ENCODE results near the gene MOGAT3.

MOGAT3 gene, protein sequence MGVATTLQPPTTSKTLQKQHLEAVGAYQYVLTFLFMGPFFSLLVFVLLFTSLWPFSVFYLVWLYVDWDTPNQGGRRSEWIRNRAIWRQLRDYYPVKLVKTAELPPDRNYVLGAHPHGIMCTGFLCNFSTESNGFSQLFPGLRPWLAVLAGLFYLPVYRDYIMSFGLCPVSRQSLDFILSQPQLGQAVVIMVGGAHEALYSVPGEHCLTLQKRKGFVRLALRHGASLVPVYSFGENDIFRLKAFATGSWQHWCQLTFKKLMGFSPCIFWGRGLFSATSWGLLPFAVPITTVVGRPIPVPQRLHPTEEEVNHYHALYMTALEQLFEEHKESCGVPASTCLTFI

DNA sequence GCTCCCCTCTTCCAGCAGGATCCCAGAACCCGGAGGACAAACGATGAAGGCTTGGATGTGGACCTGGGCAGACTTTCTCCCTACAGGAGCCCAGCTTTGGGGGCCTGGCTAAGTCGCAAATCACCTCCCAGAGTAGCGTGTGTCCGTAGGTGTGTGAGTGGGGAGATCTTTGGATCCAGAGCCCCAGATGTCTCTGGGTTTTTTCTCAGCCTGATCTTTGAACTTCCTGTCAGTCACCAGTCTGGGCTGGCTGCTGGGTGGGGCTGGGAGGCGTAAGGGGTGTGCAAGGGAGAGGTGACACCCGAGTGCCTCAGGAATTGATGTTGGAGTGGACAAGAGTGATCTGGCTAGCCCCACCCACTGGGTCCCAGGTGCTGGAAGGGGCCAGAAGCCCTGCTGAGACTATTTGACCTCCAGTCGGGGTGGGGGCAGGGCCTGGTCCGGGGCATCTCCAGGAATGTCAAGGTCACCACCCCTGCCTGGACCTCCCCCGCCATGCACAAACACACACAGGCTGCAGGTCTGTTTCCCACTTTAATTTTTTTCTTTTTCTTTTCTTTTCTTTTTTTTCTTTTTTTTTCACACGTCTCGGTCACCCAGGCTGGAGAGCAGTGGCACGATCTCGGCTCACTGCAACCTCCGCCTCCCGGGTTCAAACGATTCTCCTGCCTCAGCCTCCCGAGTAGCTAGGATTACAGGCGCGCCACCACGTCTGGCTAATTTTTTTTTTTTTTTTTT is at the start of gene MOGAT3:
TSS of gene MOGAT3 (minus strand) at position 175 of the 738 bp plus-strand sequence. CDS start 182 bp downstream, outside the sequence.
- DNase-seq (ENCODE audit: low spot score), result no peak

DNA sequence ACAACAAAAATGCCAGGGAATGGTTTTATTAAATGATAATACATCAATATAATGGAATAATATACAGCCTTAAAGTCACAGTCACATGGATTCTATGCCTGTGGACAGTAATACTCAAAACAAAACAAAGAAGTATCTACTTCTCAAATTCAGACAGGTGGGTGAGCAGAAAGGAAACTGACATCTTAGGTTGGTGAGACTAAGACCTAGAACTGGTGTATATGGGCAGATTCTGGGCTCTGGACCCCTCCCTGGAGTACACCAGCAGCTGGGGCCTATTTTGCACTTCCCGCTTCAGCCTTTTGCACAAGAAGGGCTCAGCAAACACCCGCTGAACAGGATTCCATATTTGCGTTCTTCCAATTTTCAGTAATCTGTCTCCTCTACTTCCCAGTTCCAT is 49.5 kb upstream of the MOGAT3 start:
- DNase-seq (ENCODE audit: low spot score), result no peak

DNA sequence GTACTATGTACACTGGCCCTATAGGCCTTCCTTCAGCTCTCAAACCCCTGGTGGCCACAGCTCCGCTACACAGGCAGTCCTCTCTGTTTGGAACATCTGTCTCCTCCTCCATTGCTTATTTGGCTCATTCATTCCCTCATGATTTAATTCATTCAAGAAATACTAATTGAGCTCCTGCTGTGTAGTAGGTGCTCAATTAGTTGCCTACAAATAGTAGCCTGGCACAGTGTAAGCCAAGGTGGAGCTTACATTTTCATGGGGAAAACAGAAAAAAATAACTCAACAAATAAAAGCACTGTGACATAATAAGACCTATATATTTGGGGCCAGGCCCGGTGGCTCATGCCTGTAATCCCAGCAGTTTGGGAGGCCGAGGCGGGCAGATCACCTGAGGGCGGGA is 47.4 kb upstream of the MOGAT3 start:
- no peak for DNase-seq (ENCODE audit: low spot score)

DNA sequence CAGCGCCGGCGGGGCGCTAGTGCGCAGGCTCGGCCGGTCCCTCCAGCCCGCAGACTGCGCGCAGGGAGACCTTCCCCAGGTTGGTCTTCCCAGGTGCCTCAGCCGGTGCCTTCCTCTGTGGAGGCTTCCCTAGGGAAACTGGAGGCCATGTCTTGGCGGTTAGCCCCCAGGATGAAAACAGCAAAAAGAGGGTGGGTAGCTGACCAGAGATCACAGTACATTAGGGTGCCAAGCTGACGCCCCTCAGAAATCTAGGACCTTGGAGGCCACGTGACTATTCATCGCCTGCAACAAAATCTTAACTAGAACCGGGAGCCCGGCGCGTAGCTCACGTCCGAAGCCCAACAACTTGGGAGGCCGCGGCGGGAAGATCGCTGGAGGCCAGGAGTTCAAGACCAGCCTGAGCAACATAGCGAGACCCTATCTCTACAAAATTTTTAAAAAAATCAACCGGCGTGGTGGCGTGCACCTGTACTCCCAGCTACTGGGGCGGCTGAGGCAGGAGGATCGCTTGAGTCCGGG is 44.4 kb upstream of the MOGAT3 start:
- DNase-seq (ENCODE audit: low spot score), result no peak

DNA sequence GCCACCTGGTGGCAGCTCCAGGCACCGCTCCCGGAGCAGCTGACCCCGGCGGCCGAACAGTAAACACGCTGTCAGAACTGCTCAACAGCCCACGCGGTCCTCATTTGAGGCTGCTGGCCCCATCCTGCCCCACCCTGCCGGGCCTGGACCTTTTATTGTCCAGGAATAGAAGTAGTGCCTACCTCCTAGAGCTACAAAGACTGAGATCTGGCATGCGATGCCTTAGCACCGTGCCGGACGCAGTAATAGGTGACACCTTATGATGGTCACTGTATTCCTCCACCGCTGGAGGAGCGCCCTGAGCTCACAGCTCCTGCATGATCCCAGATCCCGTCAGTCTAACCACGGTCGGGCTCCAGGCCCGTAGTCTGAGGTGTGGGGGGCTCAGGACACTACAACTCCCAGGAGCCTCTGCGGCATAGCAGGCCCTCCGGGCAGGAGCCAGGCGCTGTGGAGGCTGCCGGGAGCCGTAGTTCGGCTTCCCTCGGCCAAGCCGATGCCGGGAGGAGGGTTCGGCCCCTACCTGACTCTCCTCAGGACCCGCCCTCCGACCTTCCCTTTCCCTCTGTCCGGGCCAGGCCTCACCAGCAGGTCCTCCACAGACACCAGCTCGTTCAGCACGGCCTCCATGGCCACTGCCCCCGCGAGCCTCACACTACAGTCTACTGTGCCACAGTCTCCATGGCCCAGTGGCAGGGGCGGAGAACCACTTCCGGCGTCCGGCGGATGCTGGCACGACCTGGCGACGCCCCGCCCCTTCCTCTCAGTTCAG is 43.7 kb upstream of the MOGAT3 start, which contains the start of gene FIS1:
TSS of gene FIS1 (minus strand) at position 707 of the 772 bp plus-strand sequence. CDS start at position 630, 77 bp downstream.
- peak; percentile 88 for DNase-seq (ENCODE audit: low spot score)

DNA sequence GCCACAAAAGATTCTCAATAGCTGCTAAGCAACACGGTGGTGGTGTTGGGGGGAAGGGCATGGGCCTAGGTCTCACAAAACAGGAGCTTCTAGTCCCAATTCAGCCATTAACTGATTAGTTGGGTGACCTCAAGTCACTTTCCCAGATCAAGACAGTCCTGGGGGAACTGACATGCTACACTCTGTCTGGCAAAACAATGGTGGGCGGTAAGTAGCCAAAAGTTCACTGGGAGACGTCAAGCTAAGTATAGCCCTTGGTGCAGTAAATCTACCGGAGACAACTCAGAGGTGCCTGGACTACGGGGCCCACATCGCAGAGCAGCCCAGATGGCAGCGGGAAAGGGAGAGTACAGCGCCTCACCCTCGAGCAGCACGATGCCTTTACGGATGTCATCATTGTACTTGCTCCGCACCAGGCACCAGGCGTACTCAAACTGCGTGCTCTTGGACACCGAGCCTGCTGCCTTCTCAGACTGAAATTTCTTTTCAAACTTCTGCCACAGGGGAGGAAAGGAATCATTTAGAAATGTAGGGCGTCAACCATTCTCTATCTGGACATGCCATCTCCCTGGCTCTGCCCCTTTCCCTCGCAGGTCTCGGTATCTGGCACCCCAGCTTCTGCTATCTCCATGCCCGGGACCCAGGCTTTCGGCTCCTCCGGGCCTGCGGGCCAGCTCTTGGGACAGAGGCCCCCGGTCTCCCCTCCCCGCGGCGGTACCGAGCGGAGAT is 43.0 kb upstream of the MOGAT3 start:
- peak; percentile 38 for DNase-seq (ENCODE audit: low spot score)

- DNase-seq (ENCODE audit: low spot score), result no peak
Measured at GRCh38 chr7:101241443-101242349, 40.9 kb upstream of the MOGAT3 start.

DNA sequence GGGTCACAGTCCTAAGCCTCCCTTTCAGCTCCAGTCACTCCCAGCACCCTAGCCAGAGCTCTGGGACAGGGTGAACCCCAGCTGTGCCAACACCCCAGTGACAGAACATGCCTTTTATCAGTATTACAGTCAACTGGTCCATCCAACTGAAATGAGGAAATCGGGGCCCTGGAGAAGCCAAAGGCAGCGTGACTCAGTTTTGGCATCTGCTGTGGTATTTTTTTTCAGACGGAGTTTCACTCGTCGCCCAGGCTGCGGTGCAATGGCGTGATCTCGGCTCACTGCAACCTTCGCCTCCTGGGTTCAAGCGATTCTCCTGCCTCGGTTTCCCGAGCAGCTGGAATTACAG is 40.2 kb upstream of the MOGAT3 start:
- DNase-seq (ENCODE audit: low spot score), result no peak

DNA sequence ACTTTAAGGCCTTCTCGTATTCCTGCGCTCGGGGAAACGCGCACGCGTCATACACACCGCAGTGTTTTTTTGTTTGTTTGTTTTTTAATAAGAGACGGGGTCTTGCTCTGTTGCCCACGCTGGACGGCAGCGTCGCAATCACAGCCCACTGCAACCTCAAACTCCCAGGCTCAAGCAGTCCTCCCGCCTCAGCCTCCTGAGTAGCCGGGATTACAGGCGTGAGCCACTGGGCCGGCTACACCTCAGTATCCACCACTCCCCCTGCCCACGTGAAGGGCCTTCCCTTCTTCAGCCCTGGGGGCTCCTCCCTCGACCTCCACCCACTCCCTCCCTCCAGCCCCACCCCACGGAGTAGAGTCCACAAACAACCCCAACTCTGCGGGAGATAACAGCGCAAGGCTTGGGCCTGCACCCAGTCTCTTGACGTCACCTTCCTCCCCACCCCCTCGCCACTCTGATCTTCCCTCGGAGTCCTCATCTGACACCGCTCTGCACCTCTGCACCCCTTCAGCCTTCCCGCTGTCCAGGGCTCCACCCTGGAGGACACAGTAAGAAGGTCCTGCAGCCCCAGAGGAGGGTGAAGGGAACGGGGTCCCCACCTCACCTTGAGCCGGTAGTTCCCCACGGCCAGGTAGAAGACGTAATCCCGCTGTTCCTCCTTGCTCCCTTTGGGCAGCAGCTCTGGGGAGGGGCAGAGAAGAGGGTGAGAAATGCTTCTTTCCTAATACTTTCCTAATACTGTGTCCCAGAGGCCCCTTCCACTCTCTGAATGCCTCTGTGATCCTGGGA is 39.6 kb upstream of the MOGAT3 start:
- no peak for DNase-seq (ENCODE audit: low spot score)

GRCh38 chr7:101239951-101240220 is 39.0 kb upstream of the MOGAT3 start:
- DNase-seq (ENCODE audit: low spot score), result no peak

DNA sequence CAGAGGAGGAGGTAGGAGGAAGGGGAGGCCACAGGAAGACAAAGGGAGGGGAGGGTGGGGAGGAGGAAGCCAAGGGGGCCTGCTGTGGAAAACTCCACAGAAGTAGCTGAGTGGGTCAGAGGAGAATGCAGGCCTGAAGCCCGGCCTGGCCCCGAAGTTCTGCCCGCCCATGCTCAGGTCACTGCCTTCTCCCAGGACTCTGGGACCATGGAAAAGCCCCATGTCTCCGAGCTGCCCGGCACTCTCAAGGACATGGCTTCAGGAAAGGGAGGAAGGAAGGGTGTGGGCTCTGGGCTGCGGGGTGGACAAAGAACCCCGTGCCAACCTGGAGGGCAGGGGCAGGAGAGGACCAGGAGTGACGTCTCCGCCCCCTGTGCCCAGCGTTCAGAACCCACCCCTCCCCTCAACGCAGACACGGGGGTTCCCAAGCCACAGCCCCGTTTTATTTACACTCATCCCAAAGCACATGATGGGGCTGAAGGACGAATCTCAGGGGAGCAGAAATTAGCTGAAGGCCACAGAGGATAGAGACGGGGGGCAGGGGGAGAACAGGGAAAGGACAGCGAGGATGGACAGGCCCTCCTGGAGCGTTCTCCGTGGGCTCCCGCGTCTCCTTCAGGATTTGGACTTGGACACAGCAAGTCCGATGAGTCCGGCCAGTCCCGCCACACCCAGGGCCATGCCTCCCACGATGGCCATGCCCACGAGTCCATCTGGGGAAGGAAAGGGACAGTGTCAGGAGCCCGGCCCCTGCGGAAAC is 38.5 kb upstream of the MOGAT3 start:
- DNase-seq (ENCODE audit: low spot score), result no peak

- DNase-seq (ENCODE audit: low spot score), result no peak
Measured at GRCh38 chr7:101238226-101239182, 37.7 kb upstream of the MOGAT3 start.

- no peak for DNase-seq (ENCODE audit: low spot score)
Measured at GRCh38 chr7:101237206-101238067, 36.6 kb upstream of the MOGAT3 start, which contains the start of gene CLDN15. Gene CLDN15 (minus strand): TSS chr7:101237802. CDS start chr7:101237581, 221 bp downstream.

- DNase-seq (ENCODE audit: low spot score), result no peak
Measured at GRCh38 chr7:101236292-101236835, 35.5 kb upstream of the MOGAT3 start.

- no peak for DNase-seq (ENCODE audit: low spot score)
Measured at GRCh38 chr7:101235522-101235921, 34.7 kb upstream of the MOGAT3 start.

DNA sequence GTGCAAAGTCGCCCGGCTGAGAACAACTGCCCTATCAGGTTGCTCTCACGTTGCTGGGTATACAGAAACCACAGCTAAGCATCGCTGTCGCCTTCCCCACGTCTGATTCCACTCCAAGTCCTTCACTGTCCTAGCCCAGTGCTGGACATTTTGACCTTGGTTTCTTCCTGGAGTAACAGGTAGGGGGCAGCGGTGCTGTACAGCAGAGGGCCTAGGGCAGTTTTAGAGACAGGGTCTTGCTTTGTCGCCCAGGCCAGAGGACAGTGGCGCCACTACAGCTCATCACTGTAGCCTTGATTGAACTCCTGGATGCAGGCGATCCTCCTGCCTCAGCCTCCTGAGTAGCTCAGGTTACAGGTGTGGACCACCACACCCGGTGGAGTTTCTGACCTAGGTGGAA is 34.2 kb upstream of the MOGAT3 start:
- no peak for DNase-seq (ENCODE audit: low spot score)

DNA sequence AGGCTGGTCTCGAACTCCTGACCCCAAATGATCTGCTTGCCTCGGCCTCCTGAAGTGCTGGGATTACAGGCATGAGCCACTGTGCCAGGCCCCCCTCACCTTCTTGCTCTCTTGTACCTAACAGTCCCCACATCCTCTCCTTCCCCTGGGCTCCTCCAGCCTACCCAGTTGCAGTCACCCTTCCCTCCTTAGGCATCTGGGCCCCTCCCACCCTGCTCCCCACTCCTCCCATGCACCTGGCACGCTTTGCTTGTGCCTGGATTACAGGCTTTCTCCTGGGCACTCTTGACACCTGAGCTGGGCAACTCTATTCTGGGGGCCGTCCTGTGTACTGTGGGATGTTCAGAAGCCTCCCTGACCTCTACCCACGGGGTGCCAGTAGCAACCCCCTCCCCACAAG is 33.8 kb upstream of the MOGAT3 start:
- DNase-seq (ENCODE audit: low spot score), result no peak
